Activated CD8-positive, alpha-beta memory T cell treated with anti-CD3 and anti-CD28 coated beads for 48 hours (primary cell): ENCODE results near the gene BIN2.
"Not testable (repeated sequence)": the region's sequence is repeated elsewhere in the genome, so short reads cannot be mapped to it uniquely, and the experiment has no call there.

Experiments used
- DNase-seq, 3 experiments: peaks; one replicate each; pipeline ENCODE4 v3.0.0-alpha.2; 2020; ENCODE audit warnings: low read depth in 2 of 3, low spot score in 2 of 3

The BIN2 gene

DNA sequence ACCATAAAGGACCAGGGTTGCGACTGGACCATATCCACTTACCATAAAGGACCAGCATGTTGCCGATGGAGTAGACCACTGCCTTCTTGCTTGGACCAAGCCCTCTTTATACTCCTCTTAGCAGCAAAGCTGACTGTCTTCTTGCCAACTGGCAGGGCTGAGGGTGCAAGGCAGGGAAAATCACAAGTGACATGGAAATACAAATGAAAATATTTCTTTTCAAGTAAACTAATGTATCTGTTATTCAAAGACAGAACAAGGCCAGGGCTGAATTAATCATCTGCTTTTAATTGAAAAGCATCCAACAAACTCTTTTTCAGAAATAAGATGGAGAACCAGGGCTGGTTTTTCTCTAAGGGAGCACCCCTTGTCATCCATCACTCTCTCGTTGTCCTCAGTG is 22.6 kb upstream of the BIN2 start, which contains the start of gene CELA1:
CELA1 (minus strand) TSS at position 99 of the 400 bp plus-strand sequence; CDS start at position 58, 41 bp downstream.
- no peak for DNase-seq

DNA sequence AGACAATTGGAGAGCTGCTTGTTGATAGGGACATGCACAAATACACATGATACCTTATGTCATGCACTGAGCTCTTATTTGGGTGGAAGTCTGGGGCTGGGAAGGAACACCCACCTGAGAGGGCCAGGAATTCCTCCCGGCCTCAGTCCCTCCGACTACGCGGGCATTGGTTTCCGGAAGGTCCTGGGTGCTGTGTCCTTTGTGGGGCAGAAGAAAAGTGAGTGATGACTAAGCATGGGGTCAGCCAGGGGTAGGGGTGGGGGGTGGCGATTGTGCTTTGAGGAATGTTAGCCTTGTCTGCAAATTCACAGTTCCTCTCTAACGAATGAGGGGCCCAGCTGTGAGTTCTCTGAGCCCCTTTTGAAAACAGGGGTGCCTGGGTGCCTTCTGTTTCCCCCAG is 21.7 kb upstream of the BIN2 start:
- DNase-seq: no peak

DNA sequence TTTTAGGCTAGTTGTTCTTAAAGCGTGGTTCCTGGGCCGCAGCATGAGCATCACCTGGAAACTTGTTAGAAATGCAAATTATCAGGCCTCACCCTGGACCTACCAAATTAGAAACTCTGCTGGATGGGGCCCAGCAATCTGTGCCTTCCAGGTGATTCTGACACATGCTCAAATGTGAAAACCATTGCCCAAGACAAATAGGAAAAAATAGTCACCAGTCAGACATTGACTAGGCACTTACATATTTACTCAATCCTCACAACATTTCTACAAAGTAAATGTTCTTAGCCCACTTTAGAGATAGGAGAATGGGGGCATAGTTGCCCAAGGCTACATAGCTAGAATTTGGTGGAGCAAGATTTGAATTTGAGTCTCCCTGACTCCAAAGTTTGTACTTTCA is 19.2 kb upstream of the BIN2 start:
- DNase-seq: no peak

DNA sequence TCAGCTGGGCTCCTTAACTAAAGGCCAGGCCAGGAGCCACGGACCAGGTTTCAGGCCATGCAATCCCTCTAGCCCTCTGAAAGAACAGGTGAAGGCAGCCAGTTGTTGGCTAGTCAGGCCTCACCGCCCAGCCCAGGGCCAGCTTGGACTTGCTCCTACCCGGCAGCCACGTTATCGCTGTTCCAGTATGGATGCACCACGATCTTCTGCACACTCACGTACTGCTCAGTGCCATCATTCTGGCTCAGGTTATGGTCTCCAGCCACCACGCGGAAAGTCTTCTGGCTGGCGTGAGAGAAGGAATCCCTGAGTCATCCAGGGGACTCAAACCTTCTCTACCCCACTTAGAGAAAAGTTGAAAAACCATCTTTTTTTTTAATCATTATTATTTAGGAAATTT is 18.4 kb upstream of the BIN2 start:
- no peak for DNase-seq

DNA sequence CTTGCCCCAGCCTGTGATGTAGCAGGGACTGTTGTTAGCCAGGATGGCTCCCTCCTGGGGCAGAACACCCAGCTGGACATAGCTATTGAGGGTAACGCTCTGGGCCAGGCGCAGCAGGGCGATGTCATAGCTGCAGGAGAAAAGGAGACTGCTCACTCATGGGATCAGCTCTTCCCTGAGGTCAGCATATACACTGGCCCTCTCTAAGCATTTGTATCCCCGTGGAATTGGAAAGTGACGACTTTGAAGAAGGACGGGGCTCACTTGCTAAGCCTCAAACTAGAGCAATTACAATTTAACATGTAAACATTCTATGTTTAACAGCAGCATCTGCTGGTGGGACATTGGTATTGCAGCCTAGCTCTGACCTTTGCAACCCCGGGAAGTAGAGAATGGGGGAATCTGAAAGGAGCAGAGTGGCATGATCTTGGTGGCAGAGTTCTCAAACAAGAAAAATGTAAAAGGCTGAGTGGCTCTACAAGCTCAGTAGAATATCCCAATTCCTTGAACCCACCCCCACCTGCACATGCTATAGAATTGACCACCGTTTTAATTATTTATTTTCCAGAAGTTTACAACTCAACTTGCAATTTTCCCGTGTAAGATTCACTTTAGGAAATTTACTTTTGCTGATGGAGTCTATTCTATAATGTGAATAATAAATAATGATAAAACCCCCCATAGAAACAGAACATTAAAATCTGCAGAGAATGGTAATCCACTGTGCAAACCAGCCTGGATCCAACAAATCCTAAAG is 17.5 kb upstream of the BIN2 start:
- peak in 1 of 3 experiments; percentile 49 for DNase-seq

DNA sequence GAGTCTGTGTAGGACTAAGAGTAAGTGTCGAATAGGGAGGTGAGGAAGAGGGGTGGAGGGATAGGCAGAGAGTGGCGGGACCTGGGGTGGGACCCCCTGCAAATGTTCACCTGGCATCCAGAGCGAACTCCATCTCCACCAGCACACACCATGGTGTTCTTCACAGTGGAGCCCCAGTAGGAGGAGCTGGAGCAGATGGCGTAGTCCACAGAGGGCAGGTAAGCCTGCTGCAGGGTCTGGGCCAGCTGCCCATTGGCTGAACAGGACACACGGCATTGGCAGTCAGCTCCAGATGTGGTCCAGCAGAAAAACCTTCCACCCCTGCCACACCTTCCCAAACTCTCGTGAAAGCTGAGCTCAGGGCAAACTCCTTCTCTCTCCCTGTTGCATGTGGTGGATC is 15.8 kb upstream of the BIN2 start:
- no peak for DNase-seq

DNA sequence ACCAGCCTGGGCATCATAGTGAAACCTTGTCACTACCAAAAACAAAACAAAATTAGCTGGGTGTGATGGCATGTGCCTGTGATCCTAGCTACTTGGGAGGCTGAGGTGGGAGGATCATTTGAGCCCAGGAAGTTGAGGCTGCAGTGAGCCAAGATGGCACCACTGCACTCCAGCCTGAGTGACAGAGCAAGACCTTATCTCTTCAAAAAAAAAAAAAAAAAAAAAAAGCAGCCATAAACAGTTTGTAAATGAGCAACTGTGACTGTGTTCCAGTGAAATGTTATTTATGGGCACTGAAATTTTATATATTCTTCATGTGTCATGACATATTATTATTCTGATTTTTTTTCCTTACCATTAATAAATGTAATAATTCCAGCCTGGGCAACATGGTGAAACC is 13.4 kb upstream of the BIN2 start:
- not testable (repeated sequence) for DNase-seq

DNA sequence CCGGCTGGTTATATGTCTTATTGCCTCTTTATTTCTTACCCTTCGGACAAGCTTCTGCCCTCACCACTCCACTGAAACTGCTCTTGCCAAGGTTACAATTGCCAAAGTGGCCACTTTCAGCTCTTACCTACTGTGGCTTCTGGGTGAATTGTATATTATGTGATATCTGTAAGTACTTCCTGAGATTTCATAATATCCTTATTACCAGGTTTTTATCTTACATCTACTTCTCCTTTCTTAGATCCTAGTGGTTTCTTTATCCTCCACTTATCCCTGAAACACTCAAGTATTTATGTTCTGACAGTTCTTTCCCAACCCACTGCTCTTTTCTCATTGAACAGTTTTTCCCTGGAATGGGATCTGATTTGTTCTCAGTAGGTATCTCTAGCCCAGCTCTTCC is 12.0 kb upstream of the BIN2 start:
- no peak for DNase-seq

DNA sequence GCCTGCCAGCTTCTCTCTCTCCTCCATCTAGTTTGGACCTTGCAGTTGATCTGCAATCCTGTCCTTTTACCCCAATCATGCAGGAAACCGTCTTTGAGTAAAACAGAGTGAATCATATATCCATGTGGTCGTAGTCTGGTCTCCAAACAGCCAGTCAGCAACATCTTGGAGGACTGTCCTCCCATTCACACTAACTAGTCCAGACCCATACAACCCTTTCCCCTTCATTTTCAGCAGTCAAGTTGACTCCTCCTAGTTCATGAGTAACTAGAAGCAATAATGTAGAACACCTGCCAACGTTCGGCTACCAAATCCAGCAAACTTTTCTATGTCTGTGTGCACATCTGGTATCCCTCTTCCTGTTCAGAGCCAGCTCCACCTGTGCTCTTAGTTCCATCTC is 10.8 kb upstream of the BIN2 start:
- no peak for DNase-seq

DNA sequence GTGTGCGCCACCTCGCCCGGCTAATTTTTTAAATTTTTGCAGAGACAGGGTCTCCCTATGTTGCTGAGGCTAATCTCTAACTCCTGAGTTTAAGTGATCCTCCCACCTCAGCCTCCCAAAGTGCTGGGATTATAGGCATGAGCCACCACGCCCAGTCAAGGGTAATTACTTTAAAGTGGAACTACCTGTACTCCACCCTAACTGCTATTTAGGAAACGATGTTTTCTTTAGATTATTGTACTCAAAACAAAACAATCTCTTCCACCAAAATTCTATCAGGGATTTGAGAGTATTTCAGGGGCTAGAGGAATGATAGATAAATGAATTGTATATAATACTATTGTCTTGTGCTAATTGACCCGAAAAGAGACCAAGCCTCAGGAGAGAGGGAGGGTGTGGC is 9.6 kb upstream of the BIN2 start:
- DNase-seq: no peak

DNA sequence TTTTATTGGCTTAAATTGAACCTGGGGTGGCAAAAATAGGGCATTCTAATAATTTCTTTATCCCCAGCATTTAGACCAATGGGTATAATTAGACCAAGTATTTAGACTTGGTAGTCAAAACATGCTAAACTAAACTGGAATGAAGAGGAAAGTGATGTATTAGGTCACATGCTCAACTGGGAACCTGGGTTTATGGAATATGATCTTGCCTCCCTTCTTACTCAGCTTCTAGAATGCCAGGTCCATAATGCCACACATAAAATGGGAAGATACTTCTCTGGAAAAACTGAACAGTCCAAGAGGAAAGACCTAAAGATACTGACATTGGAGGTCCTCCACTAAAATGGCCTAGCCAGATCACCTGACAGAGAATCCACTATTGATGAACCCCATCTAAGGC is 6.2 kb upstream of the BIN2 start:
- no peak for DNase-seq

DNA sequence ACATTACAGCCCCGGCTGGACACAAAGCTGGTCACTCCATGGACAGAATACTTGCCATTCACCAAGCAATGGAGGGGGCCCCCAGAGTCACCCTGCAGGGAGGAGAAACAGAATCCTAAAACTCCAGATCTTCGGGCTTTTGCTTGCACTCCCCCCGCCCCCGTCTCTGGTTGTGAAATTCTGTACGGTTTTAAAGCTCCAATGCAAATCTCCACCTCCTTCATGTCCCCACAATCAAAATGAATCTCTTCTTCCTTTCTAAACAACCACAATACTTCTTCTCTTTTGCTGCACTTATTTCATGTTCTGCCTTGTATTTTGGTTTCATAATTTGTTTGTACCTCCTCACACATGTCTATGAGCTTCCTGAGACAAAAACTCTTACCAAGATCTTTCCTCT is 5.8 kb upstream of the BIN2 start:
- no peak for DNase-seq

DNA sequence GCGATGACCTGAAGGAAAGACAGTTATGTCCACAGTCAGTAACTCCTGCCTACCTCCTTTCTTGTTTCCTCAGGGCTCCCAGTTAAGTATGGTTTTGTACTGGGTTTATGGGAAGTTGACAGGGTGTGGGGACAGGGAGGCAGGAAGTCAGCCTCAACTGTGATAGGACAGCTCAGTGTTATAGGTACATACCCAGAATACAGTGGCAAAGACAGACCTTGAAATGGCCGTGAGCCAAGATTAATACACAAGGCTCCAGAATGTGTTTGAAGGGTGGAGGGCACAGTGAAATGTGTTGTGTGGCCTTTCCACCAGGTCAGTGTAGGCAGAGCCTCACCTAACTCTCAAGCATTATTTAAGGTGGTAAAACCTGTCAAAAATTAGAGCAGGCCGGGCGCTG is 4.6 kb upstream of the BIN2 start:
- DNase-seq: no peak

DNA sequence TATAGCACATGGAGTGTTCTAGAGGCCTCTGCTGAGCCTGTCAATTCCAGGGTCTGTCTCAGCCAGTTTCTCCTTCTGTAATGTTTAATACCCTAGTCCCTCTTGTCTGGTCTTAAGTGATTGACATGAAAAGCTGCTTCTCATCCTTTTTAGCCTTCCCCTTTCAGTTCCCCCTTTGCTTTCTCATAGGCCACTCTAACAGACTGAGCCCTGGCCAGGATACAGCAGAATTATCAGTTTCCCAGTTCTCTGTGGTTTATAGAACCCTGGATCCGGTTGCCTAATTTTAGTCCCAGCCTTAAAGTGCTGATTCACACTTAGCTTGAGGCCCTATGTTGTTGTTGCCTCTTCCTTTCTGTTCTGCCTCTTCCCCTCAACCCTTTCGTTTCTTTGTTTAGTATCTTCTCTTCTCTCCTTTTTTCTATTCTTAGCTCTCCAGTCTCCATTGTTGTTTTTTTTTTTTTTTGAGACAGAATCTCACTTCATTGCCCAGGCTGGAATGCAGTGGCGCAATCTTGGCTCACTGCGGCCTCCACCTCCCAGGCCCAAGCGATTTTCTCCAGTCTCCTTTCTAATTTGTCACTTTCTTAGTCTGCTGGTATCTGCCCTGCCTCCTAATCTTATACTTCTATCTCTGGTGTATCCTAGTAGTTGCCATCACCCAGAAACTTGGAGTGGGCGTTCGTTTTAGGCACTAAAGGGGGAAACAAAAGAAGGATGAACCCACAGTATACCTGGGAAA is 2.9 kb upstream of the BIN2 start:
- no peak for DNase-seq

DNA sequence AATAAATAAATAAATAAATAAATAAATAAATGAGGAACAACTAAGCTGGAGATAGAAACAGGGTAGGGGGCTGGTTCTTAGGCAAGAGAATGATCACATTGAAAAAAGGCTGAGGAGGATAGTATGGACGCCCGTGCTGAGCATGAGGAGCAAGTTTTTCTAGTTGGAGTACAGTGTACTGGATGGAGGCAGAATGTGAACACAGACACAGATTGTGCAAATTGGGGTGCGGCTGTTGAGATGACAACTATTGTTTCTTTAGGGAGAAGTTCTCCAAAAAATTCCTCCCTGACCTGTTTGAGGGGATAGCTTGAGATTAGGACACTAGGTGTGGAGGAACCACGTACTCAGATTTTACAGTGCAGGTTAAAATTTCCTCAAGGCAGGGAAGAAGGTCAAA is 979 bp upstream of the BIN2 start:
- no peak for DNase-seq

DNA sequence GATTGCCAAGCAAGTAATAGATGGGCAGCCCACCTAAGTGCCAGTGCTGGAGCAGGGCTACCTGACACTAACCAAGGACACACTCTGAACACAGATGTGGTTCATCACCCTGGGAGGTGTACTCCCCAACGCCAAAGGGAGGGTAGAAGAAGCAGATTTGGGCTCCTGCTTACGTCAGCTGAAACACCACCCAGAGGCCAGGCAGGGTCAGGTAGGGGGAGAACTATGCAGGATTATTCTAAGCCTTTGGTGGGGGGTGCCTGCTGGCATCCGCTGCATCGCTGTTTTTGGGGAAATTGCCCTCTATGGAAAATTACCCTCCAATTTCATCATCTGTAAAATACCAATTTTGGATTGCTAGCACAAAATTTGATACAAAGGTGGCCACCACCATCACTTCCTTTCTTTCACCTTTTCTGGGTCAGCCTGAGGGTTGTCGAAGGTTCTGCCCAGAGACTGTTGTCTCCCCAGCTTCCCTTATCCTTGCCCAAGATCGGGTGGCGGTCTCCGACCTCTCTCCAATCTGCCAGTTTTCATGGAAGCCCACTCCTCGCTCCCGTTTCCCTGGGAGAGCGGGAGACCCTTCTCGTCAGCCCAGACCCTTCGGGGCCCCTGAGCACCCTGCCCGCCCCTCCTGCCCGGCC is 535 bp downstream of the BIN2 start:
- DNase-seq: peak in 1 of 3 experiments; percentile 21

DNA sequence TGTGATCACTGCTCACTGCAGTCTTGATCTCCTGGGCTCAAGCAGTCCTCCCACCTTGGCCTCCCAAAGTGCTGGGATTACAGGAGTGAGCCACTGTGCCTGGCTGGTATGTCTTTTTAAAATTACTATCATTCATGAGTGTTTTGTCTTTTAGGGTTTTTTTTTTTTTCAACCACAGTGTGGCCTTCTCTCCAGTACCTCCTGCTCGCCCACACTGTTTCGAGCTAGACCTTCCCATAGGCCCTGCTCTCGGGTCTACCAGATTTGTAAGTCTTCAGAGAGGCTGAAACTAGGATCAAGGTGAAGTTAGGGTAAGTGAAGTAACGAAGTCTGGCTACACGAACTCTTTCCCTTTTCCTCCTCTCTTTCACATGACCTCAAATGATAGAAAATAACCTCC is 1.5 kb downstream of the BIN2 start:
- no peak for DNase-seq

DNA sequence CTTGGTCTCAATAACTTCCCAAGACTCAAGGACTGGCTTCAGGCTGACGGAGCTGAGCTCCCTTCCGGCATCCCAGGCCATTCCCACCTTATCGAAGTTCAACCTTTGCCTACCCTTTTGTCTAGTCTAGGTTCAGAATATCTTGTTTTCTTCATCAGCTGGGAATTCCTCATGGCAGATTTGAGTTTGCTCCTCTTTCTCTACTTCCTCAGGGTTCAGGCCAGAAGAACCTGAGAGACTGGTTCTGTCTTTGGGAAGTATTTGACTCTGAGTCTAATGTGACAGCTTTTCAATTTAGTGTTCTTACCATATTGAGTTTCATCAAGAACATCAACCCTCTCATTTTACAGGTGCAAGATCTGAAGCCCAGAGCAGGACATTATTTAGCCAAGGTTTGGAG is 2.1 kb downstream of the BIN2 start:
- no peak for DNase-seq

DNA sequence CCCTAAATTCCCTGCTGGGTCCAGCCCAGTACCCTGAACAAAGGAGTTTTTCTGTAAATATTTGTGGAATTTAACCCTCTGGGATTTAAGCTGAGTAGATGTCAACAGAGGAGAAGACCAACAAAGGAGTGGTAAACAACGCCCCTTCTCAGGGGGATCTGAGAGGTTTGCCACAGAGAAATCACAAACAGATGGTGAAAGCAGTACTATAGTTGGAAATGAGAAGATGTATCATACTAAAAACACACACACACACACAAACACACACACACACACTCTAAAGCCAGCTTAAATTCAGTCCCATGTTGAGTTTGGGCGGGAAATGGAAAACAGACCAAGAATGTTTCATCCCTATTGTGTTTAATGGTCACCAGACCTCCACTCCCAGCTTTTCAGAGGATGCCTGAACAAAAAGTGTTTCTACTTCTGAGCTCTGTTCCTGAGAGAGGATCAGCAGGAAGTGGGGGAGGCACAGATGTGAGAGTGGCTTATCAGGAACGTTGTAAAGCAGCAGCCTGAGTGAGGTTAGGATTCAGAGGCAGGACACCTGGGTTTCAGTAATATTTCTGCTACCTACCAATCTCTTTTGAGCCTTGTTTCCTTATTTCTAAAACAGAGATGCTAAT is 3.2 kb downstream of the BIN2 start:
- no peak for DNase-seq

DNA sequence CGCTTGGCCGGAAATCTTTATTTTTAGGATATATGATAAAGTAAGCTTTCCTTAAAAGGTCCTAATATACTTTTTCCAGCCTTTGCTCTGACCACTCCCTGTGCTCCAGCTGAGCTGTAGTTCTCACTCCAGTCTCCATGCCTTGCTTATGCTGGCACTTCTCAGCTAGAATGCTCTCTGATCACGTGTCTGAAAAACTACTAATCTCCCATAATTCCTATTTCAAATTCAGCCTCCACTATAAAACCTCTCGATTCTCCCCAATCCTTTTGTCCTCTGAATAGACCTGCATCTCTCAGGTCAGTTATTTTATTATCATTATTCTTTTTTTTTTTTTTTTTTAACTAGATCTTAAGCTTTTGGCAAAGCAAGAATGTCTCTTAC is 3.7 kb downstream of the BIN2 start:
- no peak for DNase-seq

DNA sequence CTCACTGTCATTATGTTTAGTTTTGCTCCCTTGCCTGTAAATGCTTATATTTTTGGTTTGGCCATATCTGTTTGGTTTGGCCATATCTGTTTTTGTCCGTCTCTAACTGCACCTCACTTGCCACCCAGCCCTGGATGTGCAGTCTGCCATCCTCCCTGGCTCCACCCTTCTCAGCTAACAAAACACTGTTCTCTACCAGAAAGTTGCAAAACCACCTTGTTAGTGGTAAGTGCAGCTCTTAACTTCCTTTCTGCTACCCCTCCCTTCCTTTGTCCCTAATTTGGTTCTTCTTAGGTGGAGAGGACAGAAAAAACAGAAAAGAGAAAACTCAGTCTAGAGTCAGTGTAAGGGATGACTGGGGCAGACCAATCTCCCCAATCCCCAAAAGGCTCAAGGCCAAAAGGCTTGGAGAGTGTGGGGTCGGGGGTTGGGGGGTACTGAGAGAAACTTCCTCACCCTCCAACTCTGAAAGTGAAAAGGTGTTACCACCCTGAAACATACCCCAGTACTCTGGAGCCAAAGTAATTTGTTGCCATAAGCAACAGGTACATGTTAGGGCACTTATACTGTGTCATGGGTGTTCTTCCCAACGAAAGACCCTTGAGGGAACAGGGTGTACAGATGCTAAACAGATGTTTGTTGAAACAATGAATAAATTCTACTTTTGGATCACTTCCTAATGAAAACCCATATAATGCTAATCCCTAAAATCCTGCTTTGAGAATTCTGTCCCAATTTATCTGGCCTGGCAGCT is 5.0 kb downstream of the BIN2 start:
- DNase-seq: no peak
